Measurements from ENCODE around the gene CDCA8.
"Not testable (repeated sequence)": the region's sequence is repeated elsewhere in the genome, so short reads cannot be mapped to it uniquely, and the experiment has no call there.

CDCA8 gene

DNA sequence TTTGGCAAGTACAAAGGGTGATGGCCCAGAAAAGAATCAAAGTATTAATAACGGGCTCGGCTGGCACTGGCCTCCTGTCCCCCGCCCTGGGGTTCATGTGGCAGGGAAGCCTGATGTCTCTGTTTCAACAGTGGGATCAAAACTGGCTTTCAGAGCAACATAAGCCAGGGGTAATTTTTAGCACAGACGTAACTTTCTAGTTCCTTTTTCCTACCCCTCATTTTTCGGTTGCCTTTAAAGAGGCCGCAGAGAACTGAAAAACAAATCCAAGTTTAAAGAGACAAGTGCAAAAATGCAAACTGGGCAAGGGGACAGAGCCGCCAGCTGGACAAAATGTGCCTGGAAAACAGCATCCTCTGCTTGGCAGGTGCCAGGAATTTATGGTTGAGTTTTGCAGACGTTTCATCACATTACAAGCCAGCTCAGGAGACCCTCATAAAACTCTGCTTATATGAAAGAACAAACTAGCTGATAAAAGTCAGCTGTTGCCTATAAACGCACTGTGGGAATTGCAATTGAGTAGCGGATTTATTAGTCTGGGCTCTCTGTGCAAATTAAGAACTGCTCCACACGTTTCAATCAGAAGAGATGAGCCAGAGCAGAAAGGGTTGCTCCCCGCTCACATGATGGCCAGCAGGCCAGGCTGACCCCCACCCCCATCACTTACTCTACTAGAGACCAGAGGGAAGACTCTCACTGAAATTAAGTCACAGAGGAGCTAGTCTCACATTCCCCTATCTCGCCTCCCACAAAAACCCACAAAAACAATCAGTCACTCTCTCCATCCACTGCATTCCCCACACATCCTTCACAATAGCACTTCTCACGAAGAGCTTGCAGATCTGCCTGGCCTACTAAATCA, 15.8 kb upstream of the CDCA8 start:
- FAIRE-seq = no peak

- no peak for FAIRE-seq
Measured at GRCh38 chr1:37677143-37677439, 15.2 kb upstream of the CDCA8 start.

- no peak for FAIRE-seq
Measured at GRCh38 chr1:37677808-37678207, 14.5 kb upstream of the CDCA8 start.

- FAIRE-seq = no peak
Measured at GRCh38 chr1:37680933-37681332, 11.4 kb upstream of the CDCA8 start.

- peak; percentile 95 for FAIRE-seq
Measured at GRCh38 chr1:37682334-37682987, 9.9 kb upstream of the CDCA8 start.

GRCh38 chr1:37684182-37684581, 8.1 kb upstream of the CDCA8 start:
- not testable (repeated sequence) for FAIRE-seq

DNA sequence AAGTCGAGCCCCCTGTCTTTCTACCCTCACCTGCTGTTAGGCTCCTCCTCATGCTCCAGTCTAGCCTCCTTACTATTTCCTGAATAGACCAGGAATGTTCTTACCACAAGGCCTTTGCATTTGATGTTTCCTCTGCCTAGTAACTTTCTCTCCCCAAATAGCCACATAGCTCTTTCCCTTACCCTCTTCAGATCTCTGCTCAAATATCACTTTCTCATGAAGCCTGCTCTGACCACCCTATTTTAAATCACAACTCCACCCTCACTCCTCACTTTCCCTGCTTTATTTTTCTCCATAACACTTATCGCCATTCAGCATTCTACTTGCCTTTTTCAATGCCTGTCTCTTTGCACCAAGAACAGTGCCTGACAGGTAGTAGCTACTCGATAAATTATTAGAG, 6.6 kb upstream of the CDCA8 start:
- FAIRE-seq = no peak

DNA sequence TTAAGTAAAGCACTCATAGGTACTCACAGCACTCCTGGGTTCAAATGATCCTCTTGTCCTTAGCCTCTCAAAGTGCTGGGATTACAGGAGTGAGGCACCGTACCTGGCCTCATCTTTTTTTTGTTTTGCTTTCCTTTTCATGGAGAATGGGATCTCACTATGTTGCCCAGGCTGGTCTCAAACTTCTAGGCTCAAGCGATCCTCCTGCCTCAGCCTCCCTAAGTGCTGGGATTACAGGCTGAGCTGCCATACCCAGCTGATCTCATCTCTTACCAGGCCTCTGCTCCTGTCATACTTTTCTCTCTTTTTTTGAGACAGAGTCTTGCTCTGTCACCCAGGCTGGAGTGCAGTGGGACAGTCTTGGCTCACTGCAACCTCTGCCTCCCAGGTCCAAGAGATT, 4.6 kb upstream of the CDCA8 start:
- FAIRE-seq = not testable (repeated sequence)

GRCh38 chr1:37688926-37689325, 3.4 kb upstream of the CDCA8 start:
- FAIRE-seq = no peak

GRCh38 chr1:37691497-37692077, 729 bp upstream of the CDCA8 start:
- no peak for FAIRE-seq

- FAIRE-seq = no peak
Measured at GRCh38 chr1:37692834-37693175, 489 bp downstream of the CDCA8 start.

- FAIRE-seq = no peak
Measured at GRCh38 chr1:37697090-37697489, 4.8 kb downstream of the CDCA8 start.

GRCh38 chr1:37697737-37698136, 5.4 kb downstream of the CDCA8 start:
- no peak for FAIRE-seq

DNA sequence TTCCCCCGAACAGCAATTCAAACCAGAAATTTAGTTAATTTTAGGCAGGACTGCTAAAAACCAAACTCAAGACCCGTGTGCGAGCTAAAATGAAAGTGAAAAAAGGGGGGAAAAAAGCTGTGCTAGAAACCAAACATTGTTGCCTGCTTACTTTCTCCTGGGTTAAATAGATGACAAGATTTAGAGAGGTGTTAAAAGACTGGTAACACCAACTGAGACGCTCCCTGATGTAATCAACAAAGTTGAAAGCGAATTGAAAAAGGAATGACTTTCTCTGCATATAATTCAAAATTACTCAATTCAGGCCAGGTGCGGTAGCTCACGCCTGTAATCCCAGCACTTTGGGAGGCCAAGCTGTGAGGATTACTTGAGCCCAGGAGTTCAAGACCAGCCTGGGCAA, 6.8 kb downstream of the CDCA8 start:
- FAIRE-seq = no peak

DNA sequence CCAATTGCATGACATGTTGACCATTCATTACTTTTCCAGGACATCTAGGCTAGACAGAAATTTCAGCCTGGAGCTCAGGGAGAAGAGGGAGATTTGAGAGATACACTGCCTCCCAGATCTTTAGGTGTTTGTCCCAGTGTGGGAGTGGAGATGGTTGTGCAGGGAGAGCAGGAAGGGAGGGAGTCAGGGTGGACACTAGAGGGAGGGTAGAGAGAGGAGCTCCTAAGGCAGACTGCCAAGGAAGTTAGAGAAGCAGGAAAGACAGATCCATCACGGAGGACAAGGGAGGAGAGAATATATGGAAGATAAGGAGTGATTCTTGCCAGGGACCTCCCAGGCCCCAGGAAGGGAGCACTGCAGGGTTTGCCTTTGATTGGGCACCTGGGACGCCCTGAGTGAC, 8.7 kb downstream of the CDCA8 start:
- FAIRE-seq = no peak

DNA sequence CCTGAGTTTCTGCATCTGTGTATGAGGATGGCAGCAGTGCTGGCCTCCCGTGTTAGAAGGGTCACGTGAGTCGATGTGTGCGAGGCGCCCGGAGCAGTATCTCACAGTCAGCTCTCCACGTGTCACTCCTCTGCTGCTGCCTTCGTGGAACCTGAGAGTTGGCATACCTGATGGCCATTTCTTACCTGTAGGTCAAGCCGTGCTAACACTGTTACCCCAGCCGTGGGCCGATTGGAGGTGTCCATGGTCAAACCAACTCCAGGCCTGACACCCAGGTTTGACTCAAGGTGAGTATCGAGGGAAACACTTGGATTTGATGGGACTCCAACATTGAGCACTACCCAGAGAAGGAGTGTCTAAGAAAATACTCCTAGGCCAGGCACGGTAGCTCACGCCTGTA, 10.7 kb downstream of the CDCA8 start:
- no peak for FAIRE-seq

- FAIRE-seq = no peak
Measured at GRCh38 chr1:37704966-37705365, 12.7 kb downstream of the CDCA8 start.

- no peak for FAIRE-seq
Measured at GRCh38 chr1:37705399-37705798, 13.1 kb downstream of the CDCA8 start.

GRCh38 chr1:37708471-37708870, 16.2 kb downstream of the CDCA8 start:
- FAIRE-seq = no peak

- no peak for FAIRE-seq
Measured at GRCh38 chr1:37714226-37714625, 21.9 kb downstream of the CDCA8 start.

DNA sequence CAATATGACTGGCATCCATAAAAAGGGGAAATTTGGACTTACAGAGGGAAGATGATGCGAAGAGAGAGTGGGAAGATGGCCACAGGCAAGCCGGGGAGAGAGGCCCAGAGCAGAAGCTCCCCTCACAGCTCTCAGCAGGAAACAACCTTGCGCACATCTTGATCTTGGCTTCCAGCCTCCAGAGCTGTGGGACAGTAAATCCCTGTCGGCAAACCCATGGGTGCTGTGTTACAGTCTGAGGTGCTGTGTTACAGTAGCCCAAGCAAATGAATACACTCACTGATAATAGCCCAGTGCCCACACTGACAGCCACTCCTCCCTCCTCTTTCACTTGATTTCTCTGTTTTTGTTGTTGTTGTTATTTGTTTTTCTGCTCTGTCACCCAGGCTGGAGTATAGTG, 22.4 kb downstream of the CDCA8 start:
- FAIRE-seq = no peak

GRCh38 chr1:37716321-37716720, 24.0 kb downstream of the CDCA8 start:
- FAIRE-seq = no peak

GRCh38 chr1:37717631-37718030, 25.3 kb downstream of the CDCA8 start:
- no peak for FAIRE-seq

DNA sequence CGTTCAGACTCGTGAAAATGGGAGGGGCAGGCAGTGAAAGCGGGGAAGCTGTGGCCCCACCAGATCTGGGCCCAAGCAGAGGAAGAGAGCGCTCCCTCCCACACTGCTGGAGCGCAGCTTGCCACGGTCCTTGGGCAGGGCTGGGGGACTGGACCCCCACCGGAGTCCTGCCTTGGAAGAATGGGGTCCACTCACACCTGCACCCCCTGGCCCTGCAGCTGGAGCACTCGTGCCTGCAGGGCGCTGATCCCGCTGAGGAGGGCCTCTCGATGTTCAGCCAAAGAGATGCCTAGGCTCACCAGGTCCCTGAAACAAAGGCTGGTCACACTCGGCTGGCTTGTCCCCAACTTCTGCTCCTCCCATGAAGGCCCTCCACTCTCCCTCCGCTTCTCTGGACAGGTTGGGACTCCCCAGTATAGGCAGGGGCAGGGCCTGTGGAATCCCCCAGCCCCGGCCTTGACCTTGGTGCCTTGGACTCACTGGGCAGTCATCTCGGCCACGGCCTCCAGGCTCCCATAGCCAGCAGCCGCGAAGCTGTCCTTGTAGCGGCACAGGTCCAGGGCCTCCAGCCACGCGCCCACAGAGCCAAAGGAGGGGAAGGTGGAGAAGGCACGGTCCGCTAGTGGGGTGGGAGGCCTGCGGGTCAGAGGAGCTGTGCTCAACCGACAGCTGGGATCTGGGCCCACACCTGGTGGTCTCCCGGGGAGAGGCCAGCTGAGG, 26.0 kb downstream of the CDCA8 start:
- no peak for FAIRE-seq

Data from G401.6 (cell line).